ENCODE data around the gene MB.

Gene MB

DNA sequence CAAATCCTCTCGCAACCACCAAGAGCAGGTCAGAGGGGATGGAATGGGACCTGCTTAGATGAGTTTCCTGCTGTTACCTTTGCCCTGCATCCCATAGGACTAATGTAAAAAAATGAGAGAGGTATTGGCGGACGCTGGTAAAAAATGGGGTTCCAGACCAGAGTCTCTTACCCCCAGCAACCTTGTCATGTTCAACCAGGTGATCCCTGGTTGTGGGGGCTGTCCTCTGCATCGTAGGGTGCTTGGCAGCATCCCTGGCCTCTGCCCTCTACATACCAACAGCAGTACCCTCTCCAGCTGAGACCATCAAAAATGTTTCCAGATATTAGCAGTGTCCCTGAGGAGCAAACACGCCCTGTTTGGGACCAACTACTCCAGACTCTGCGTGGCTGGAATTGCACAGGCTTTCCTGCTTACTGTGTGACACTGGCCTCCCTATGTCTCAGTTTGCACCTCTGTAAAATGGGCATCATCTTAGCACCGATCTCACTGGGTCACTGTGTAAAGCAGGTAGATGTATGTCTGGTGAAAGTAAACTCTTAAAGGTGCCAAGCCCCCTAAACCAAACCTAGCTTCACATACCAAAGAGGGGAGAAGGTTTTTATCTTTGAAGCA lies 32.6 kb upstream of the MB start:
- no peaks in the 10 kb centered on the region for H3K4me1 ChIP-seq (ENCODE audit: control insufficient read depth, low read depth, low read length)
- H3K56ac ChIP-seq (ENCODE audit: low read length), result no peak overlapping the region
- H3K4me3 ChIP-seq (ENCODE audit: low read length), result no peak overlapping the region
- no peaks in the 10 kb centered on the region for H3K27me3 ChIP-seq (ENCODE audit: insufficient read depth, low read length, poor library complexity)
- no peak overlapping the region for H2BK15ac ChIP-seq (replicated peaks; ENCODE audit: low read depth)
- WGBS (ENCODE audit: extremely low coverage, insufficient coverage, low lambda C conversion rate), result no CpG with 5 or more reads among the region's 7 CpGs
- H3K4ac ChIP-seq (ENCODE audit: low read depth, low read length), result no peak overlapping the region
- H3K79me1 ChIP-seq (ENCODE audit: low read length), result no peaks in the 10 kb centered on the region
- H4K8ac ChIP-seq (ENCODE audit: low read depth, low read length), result no peak overlapping the region
- H3K79me2 ChIP-seq (ENCODE audit: control insufficient read depth, insufficient read depth, low read length), result no peaks in the 10 kb centered on the region
- no peak overlapping the region for H2BK5ac ChIP-seq (ENCODE audit: low read length)
- H3K18ac ChIP-seq (ENCODE audit: low read length), result no peak overlapping the region
- H3K27ac ChIP-seq (ENCODE audit: low read depth, low read length), result no peak overlapping the region
- no peak overlapping the region for H3K23ac ChIP-seq (ENCODE audit: low read length)
- H3K9ac ChIP-seq (ENCODE audit: low read length), result no peak overlapping the region
- no peak overlapping the region for H4K5ac ChIP-seq (ENCODE audit: low read length)
- no peaks in the 10 kb centered on the region for H3K36me3 ChIP-seq (ENCODE audit: control insufficient read depth, insufficient read depth, low read length)
- H2BK120ac ChIP-seq (ENCODE audit: low read depth, low read length), result no peak overlapping the region
- DNase-seq, result no peak
- H2AK5ac ChIP-seq (ENCODE audit: low read length), result no peak overlapping the region
- H3K4me2 ChIP-seq (ENCODE audit: low read length), result no peak overlapping the region

DNA sequence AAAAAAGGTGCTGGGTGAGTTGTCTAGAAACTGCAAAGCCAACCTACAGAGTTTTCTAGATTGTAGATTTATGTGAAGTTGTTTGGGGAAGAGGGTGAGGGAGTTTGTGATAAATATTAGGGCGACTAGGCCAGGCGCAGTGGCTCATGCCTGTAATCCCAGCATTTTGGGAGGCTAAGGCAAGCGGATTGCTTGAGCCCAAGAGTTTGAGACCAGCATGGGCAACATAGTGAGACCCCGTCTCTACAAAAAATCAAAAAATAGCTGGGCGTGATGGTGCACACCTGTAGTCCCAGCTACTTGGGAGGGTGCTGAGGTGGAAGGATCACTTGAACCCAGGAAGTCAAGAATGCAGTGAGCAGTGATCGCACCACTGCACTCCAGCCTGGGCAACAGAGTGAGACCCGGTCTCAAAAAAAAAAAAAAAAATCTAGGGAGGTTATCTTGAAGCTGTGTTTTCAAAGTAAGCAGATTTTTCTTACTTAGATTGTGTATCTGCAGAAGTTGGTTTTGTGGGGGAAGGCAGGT lies 32.0 kb upstream of the MB start:
- Histone ChIP-seq H3K9ac (ENCODE audit: low read length) (no peak overlapping the region), H3K27me3 (ENCODE audit: insufficient read depth, low read length, poor library complexity) (no peaks in the 10 kb centered on the region), H3K23ac (ENCODE audit: low read length) (no peak overlapping the region), H3K4me2 (ENCODE audit: low read length) (no peak overlapping the region), H4K8ac (ENCODE audit: low read depth, low read length) (no peak overlapping the region), H3K27ac (ENCODE audit: low read depth, low read length) (no peak overlapping the region), H3K4ac (ENCODE audit: low read depth, low read length) (peak overlapping the region; percentile 39), H2AK5ac (ENCODE audit: low read length) (no peak overlapping the region), H3K79me1 (ENCODE audit: low read length) (no peaks in the 10 kb centered on the region), H3K56ac (ENCODE audit: low read length) (no peak overlapping the region), H3K36me3 (ENCODE audit: control insufficient read depth, insufficient read depth, low read length) (no peaks in the 10 kb centered on the region), H3K18ac (ENCODE audit: low read length) (no peak overlapping the region), H2BK120ac (ENCODE audit: low read depth, low read length) (no peak overlapping the region), H2BK5ac (ENCODE audit: low read length) (no peak overlapping the region), H4K5ac (ENCODE audit: low read length) (no peak overlapping the region), H3K4me3 (ENCODE audit: low read length) (no peak overlapping the region), H3K4me1 (ENCODE audit: control insufficient read depth, low read depth, low read length) (no peaks in the 10 kb centered on the region), H3K79me2 (ENCODE audit: control insufficient read depth, insufficient read depth, low read length) (no peaks in the 10 kb centered on the region), H2BK15ac (replicated peaks; ENCODE audit: low read depth) (no peak overlapping the region)
- DNase-seq, result no peak
- no CpG with 5 or more reads among the region's 7 CpGs for WGBS (ENCODE audit: extremely low coverage, insufficient coverage, low lambda C conversion rate)

GRCh38 chr22:35648066-35649025 lies 31.2 kb upstream of the MB start, which contains the start of gene APOL6:
Gene APOL6 (plus strand): TSS chr22:35648446. CDS start chr22:35656426, 7,980 bp downstream.
- H2BK15ac ChIP-seq (replicated peaks; ENCODE audit: low read depth), result no peak within 1 kb of the TSS
- peak within 1 kb of the TSS; percentile 46 for H3K56ac ChIP-seq (ENCODE audit: low read length)
- DNase-seq, result no peak
- H2AK5ac ChIP-seq (ENCODE audit: low read length), result no peak within 1 kb of the TSS
- H3K4me1 ChIP-seq (ENCODE audit: control insufficient read depth, low read depth, low read length), result no peaks in the 10 kb centered on the region
- H3K18ac ChIP-seq (ENCODE audit: low read length), result peak within 1 kb of the TSS; percentile 7
- H2BK120ac ChIP-seq (ENCODE audit: low read depth, low read length), result no peak within 1 kb of the TSS
- no peak within 1 kb of the TSS for H3K4me3 ChIP-seq (ENCODE audit: low read length)
- no CpG with 5 or more reads among the region's 18 CpGs for WGBS (ENCODE audit: extremely low coverage, insufficient coverage, low lambda C conversion rate)
- no peaks in the 10 kb centered on the region for H3K27me3 ChIP-seq (ENCODE audit: insufficient read depth, low read length, poor library complexity)
- no peak within 1 kb of the TSS for H4K8ac ChIP-seq (ENCODE audit: low read depth, low read length)
- no peaks in the 10 kb centered on the region for H3K79me1 ChIP-seq (ENCODE audit: low read length)
- H3K4ac ChIP-seq (ENCODE audit: low read depth, low read length), result peak within 1 kb of the TSS; percentile 39
- H3K79me2 ChIP-seq (ENCODE audit: control insufficient read depth, insufficient read depth, low read length), result no peaks in the 10 kb centered on the region
- no peak within 1 kb of the TSS for H3K4me2 ChIP-seq (ENCODE audit: low read length)
- H3K27ac ChIP-seq (ENCODE audit: low read depth, low read length), result no peak within 1 kb of the TSS
- H2BK5ac ChIP-seq (ENCODE audit: low read length), result no peak within 1 kb of the TSS
- no peak within 1 kb of the TSS for H4K5ac ChIP-seq (ENCODE audit: low read length)
- no peak within 1 kb of the TSS for H3K9ac ChIP-seq (ENCODE audit: low read length)
- H3K36me3 ChIP-seq (ENCODE audit: control insufficient read depth, insufficient read depth, low read length), result no peaks in the 10 kb centered on the region
- H3K23ac ChIP-seq (ENCODE audit: low read length), result no peak within 1 kb of the TSS

GRCh38 chr22:35645646-35646045 lies 28.5 kb upstream of the MB start:
- DNase-seq, result no peak
- no peak overlapping the region for H3K4me3 ChIP-seq (ENCODE audit: low read length)
- H3K23ac ChIP-seq (ENCODE audit: low read length), result no peak overlapping the region
- no peak overlapping the region for H2BK5ac ChIP-seq (ENCODE audit: low read length)
- no peak overlapping the region for H2BK120ac ChIP-seq (ENCODE audit: low read depth, low read length)
- no peak overlapping the region for H3K4ac ChIP-seq (ENCODE audit: low read depth, low read length)
- H3K27ac ChIP-seq (ENCODE audit: low read depth, low read length), result no peak overlapping the region
- H3K27me3 ChIP-seq (ENCODE audit: insufficient read depth, low read length, poor library complexity), result no peaks in the 10 kb centered on the region
- no peaks in the 10 kb centered on the region for H3K36me3 ChIP-seq (ENCODE audit: control insufficient read depth, insufficient read depth, low read length)
- H3K79me2 ChIP-seq (ENCODE audit: control insufficient read depth, insufficient read depth, low read length), result no peaks in the 10 kb centered on the region
- H3K4me2 ChIP-seq (ENCODE audit: low read length), result no peak overlapping the region
- H3K56ac ChIP-seq (ENCODE audit: low read length), result no peak overlapping the region
- no peaks in the 10 kb centered on the region for H3K79me1 ChIP-seq (ENCODE audit: low read length)
- no peaks in the 10 kb centered on the region for H3K4me1 ChIP-seq (ENCODE audit: control insufficient read depth, low read depth, low read length)
- H3K18ac ChIP-seq (ENCODE audit: low read length), result no peak overlapping the region
- H2BK15ac ChIP-seq (replicated peaks; ENCODE audit: low read depth), result no peak overlapping the region
- H3K9ac ChIP-seq (ENCODE audit: low read length), result no peak overlapping the region
- WGBS (ENCODE audit: extremely low coverage, insufficient coverage, low lambda C conversion rate), result no CpG with 5 or more reads among the region's 4 CpGs
- H2AK5ac ChIP-seq (ENCODE audit: low read length), result no peak overlapping the region
- no peak overlapping the region for H4K8ac ChIP-seq (ENCODE audit: low read depth, low read length)
- no peak overlapping the region for H4K5ac ChIP-seq (ENCODE audit: low read length)

- Histone ChIP-seq H2BK120ac (ENCODE audit: low read depth, low read length) (no peak overlapping the region), H2BK5ac (ENCODE audit: low read length) (no peak overlapping the region), H2BK15ac (replicated peaks; ENCODE audit: low read depth) (no peak overlapping the region), H3K4me2 (ENCODE audit: low read length) (no peak overlapping the region), H3K79me1 (ENCODE audit: low read length) (no peaks in the 10 kb centered on the region), H3K23ac (ENCODE audit: low read length) (peak overlapping the region; percentile 45), H3K18ac (ENCODE audit: low read length) (no peak overlapping the region), H3K4me1 (ENCODE audit: control insufficient read depth, low read depth, low read length) (no peaks in the 10 kb centered on the region), H3K79me2 (ENCODE audit: control insufficient read depth, insufficient read depth, low read length) (no peaks in the 10 kb centered on the region), H4K5ac (ENCODE audit: low read length) (no peak overlapping the region), H3K4ac (ENCODE audit: low read depth, low read length) (no peak overlapping the region), H3K4me3 (ENCODE audit: low read length) (no peak overlapping the region), H3K9ac (ENCODE audit: low read length) (no peak overlapping the region), H3K56ac (ENCODE audit: low read length) (no peak overlapping the region), H3K27me3 (ENCODE audit: insufficient read depth, low read length, poor library complexity) (no peaks in the 10 kb centered on the region), H2AK5ac (ENCODE audit: low read length) (no peak overlapping the region), H3K36me3 (ENCODE audit: control insufficient read depth, insufficient read depth, low read length) (no peaks in the 10 kb centered on the region), H3K27ac (ENCODE audit: low read depth, low read length) (no peak overlapping the region), H4K8ac (ENCODE audit: low read depth, low read length) (no peak overlapping the region)
- WGBS (ENCODE audit: extremely low coverage, insufficient coverage, low lambda C conversion rate), result no CpG with 5 or more reads among the region's 1 CpG
- DNase-seq, result no peak
These were observed 26.9 kb upstream of the MB start for GRCh38 chr22:35643991-35644390.
